NT2/D1 (cell line): ENCODE results near the gene ELP4.

Experiments used
- YY1 ChIP-seq: IDR thresholded peaks from 2 replicates; pipeline ENCODE4 v1.6.1; 2011; ENCODE audit not compliant: insufficient read length, insufficient read depth
- ZNF274 ChIP-seq: IDR thresholded peaks from 2 replicates; pipeline ENCODE4 v1.6.1; 2011; ENCODE audit warnings: mild to moderate bottlenecking, low read depth, low read length

DNA sequence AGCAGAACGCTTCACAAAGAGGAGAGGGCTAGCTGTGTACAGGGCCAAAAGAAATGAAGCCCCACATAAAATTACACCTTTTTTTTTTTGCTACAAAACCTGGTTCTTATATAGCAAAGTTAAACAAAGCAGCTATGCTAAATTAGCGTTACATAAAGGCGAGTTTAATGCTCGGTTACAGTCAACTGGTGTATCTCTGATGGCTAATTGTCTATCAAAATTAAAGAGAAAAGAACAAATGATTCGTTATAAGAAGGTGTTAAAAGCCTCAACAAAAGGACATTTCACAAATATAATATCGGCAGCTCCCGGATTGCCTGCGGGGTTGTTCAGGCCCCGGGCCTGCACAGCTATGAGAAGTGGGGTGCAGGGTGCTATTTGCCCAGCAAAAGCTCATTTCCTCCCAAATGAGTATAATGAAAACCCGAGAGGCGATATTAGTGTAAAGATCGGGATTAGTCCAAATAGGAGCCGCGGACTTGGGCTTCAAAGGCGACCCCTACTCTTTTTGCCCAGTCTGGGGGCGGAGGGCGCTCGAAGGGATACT lies 314.8 kb downstream of the ELP4 start:
- TF ChIP-seq YY1 (no peak), ZNF274 (no peak)
